Upper lobe of left lung (tissue), 4 donors: ENCODE data around the gene RASSF4.

Experiments
- POLR2AphosphoS5 ChIP-seq, 2 donors: sonication (generic); formaldehyde crosslinking; IDR thresholded peaks; one replicate each; pipeline ENCODE4 v1.5.1; 2017; ENCODE audit warnings: antibody characterized with exemption in 2 of 2
- TF ChIP-seq, protein P1 (sequence below), 6 experiments: fragments of 450-650 bp in 4 of 6; fragments of 200-600 bp in 2 of 6; sonication (generic) in 2 of 6; IDR thresholded peaks; one replicate each; pipeline ENCODE4 v1.5.1; 2016 to 2019; ENCODE audit warnings: antibody characterized with exemption in 6 of 6

DNA sequence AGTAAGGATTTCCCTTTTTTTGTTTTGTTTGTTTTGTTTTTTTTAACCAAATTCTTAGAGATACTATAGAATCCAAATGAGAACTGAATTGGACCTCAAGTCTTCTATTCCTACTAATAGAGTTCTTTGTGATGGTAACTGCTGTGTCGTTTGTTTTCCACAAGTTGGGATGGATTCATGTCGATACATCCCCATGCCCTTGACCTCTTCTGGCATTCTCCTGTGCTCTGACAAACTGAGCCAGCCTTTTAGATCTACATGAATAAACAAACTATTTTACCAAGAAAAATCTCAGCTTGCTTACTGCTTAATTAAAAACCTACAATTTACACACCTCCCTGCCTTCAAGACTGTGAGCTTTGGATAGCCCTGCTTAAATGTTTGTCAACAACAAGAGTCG lies 45.1 kb downstream of the RASSF4 start:
- no peak for TF ChIP-seq POLR2AphosphoS5 (IDR thresholded peaks at IDR 0.05)
- TF ChIP-seq, protein P1, sequence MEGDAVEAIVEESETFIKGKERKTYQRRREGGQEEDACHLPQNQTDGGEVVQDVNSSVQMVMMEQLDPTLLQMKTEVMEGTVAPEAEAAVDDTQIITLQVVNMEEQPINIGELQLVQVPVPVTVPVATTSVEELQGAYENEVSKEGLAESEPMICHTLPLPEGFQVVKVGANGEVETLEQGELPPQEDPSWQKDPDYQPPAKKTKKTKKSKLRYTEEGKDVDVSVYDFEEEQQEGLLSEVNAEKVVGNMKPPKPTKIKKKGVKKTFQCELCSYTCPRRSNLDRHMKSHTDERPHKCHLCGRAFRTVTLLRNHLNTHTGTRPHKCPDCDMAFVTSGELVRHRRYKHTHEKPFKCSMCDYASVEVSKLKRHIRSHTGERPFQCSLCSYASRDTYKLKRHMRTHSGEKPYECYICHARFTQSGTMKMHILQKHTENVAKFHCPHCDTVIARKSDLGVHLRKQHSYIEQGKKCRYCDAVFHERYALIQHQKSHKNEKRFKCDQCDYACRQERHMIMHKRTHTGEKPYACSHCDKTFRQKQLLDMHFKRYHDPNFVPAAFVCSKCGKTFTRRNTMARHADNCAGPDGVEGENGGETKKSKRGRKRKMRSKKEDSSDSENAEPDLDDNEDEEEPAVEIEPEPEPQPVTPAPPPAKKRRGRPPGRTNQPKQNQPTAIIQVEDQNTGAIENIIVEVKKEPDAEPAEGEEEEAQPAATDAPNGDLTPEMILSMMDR (IDR thresholded peaks at IDR 0.05), result no peak
